Endometrial microvascular endothelial cells (primary cell): ENCODE measurements around the gene TBL1X. TPM values are rescaled to one million over a fixed set of nuclear protein-coding genes. Genes with fewer than 3 reads are reported as not detected.
"Not testable (repeated sequence)": the region's sequence is repeated elsewhere in the genome, so short reads cannot be mapped to it uniquely, and the experiment has no call there.

Source experiments
- in situ Hi-C: cut with HindIII; loops from 2 replicates; pipeline ENCODE4 v1.10.0; 2017; ENCODE audit warnings: low sequenced_read_pairs, low pct_unique_long_range_greater_than_20kb; ENCODE audit errors: inconsistent ontology term
- total RNA-seq: library from RNA; depleted of rRNA; stranded (reverse); fragments of >200 nt; gene quantifications from one replicate; pipeline ENCODE4 v1.2.3, GENCODE V29; 2015; ENCODE audit errors: inconsistent ontology term

Gene TBL1X
- 33.8 TPM for total RNA-seq

- in situ Hi-C loops = no loop called here
These were observed at the start of gene TBL1X for GRCh38 chrX:9464435-9465371. TBL1X (plus strand) TSS chrX:9465058; CDS start chrX:9653587, 188,529 bp downstream.

GRCh38 chrX:9416562-9417348 lies 48.1 kb upstream of the TBL1X start:
- in situ Hi-C loops = no loop called here

GRCh38 chrX:9418262-9418661 lies 46.6 kb upstream of the TBL1X start:
- in situ Hi-C loops = no loop called here

GRCh38 chrX:9420275-9421265 lies 44.3 kb upstream of the TBL1X start:
- in situ Hi-C loops = no loop called here

GRCh38 chrX:9429767-9430166 lies 35.1 kb upstream of the TBL1X start:
- in situ Hi-C loops = no loop called here

- in situ Hi-C loops = no loop called here
These were observed 34.4 kb upstream of the TBL1X start for GRCh38 chrX:9430346-9430921.

- in situ Hi-C loops = no loop called here
These were observed 33.6 kb upstream of the TBL1X start for GRCh38 chrX:9431281-9431680.

- in situ Hi-C loops = no loop called here
These were observed 31.3 kb upstream of the TBL1X start for GRCh38 chrX:9433596-9433995.

GRCh38 chrX:9434051-9434550 lies 30.8 kb upstream of the TBL1X start:
- in situ Hi-C loops = no loop called here

- in situ Hi-C loops = not testable (repeated sequence)
These were observed 29.8 kb upstream of the TBL1X start for GRCh38 chrX:9435086-9435485.

- in situ Hi-C loops = no loop called here
These were observed 28.0 kb upstream of the TBL1X start for GRCh38 chrX:9436812-9437211.

- in situ Hi-C loops = no loop called here
These were observed 25.8 kb upstream of the TBL1X start for GRCh38 chrX:9438933-9439494.

GRCh38 chrX:9440116-9440844 lies 24.6 kb upstream of the TBL1X start:
- in situ Hi-C loops = no loop called here

- in situ Hi-C loops = no loop called here
These were observed 22.8 kb upstream of the TBL1X start for GRCh38 chrX:9442056-9442455.

- in situ Hi-C loops = no loop called here
These were observed 21.5 kb upstream of the TBL1X start for GRCh38 chrX:9443327-9443726.

GRCh38 chrX:9447906-9448305 lies 17.0 kb upstream of the TBL1X start:
- in situ Hi-C loops = no loop called here
